TTC549 (cell line): Measurements from ENCODE around the gene FUNDC2.
"Not testable (repeated sequence)": the region's sequence is repeated elsewhere in the genome, so short reads cannot be mapped to it uniquely, and the experiment has no call there.

ENCODE experiments used
- FAIRE-seq: peaks from 2 replicates; lab custom pipeline; 2012; peaks lifted over from hg19 to GRCh38; lab: Jason Lieb, UNC

FUNDC2 gene

GRCh38 chrX:155026727-155027508 is at the start of gene FUNDC2:
Gene FUNDC2, plus strand, starts transcription at chrX:155026844. Its CDS starts 95 bp downstream, at chrX:155026939.
- no peak for FAIRE-seq

- FAIRE-seq: no peak
Measured at GRCh38 chrX:154979629-154980028, 47.0 kb upstream of the FUNDC2 start.

- no peak for FAIRE-seq
Measured at GRCh38 chrX:154980330-154981115, 46.1 kb upstream of the FUNDC2 start.

- no peak for FAIRE-seq
Measured at GRCh38 chrX:154981116-154981411, 45.6 kb upstream of the FUNDC2 start.

GRCh38 chrX:154986826-154987575 is 39.6 kb upstream of the FUNDC2 start:
- peak; percentile 5 for FAIRE-seq

- FAIRE-seq: no peak
Measured at GRCh38 chrX:154987940-154988339, 38.7 kb upstream of the FUNDC2 start.

- FAIRE-seq: no peak
Measured at GRCh38 chrX:154988719-154989118, 37.9 kb upstream of the FUNDC2 start.

GRCh38 chrX:154990496-154990895 is 36.1 kb upstream of the FUNDC2 start:
- FAIRE-seq: no peak

- no peak for FAIRE-seq
Measured at GRCh38 chrX:154991039-154991438, 35.6 kb upstream of the FUNDC2 start.

GRCh38 chrX:154991476-154991875 is 35.2 kb upstream of the FUNDC2 start:
- no peak for FAIRE-seq

- FAIRE-seq: no peak
Measured at GRCh38 chrX:154998204-154998880, 28.3 kb upstream of the FUNDC2 start.

GRCh38 chrX:155000841-155001240 is 25.8 kb upstream of the FUNDC2 start:
- no peak for FAIRE-seq

GRCh38 chrX:155001873-155002272 is 24.8 kb upstream of the FUNDC2 start:
- FAIRE-seq: no peak

GRCh38 chrX:155005190-155005589 is 21.5 kb upstream of the FUNDC2 start:
- FAIRE-seq: no peak

- not testable (repeated sequence) for FAIRE-seq
Measured at GRCh38 chrX:155006379-155006778, 20.3 kb upstream of the FUNDC2 start.

GRCh38 chrX:155006913-155007671 is 19.6 kb upstream of the FUNDC2 start:
- FAIRE-seq: not testable (repeated sequence)

- not testable (repeated sequence) for FAIRE-seq
Measured at GRCh38 chrX:155008578-155008977, 18.1 kb upstream of the FUNDC2 start.

GRCh38 chrX:155009994-155010472 is 16.6 kb upstream of the FUNDC2 start:
- no peak for FAIRE-seq

GRCh38 chrX:155020591-155020990 is 6.1 kb upstream of the FUNDC2 start:
- no peak for FAIRE-seq

- FAIRE-seq: no peak
Measured at GRCh38 chrX:155022585-155022984, 4.1 kb upstream of the FUNDC2 start, which contains the start of gene F8. Gene F8, minus strand, starts transcription at chrX:155022723. Its CDS starts 171 bp downstream, at chrX:155022552.
